GM23338 (cell line): ENCODE results near the gene SMIM31. TPM values are rescaled to one million over a fixed set of nuclear protein-coding genes. Genes with fewer than 3 reads are reported as not detected.

Source experiments
- ATAC-seq: fragments of 200-7000 bp; cut with Tn5 transposase; 3 replicates; pipeline ENCODE4 v1.9.1; 2020
- DNase-seq: peaks from one replicate; pipeline ENCODE4 v3.0.0-alpha.2; 2015; ENCODE audit warnings: low spot score
- H2AFZ ChIP-seq: fragments of 200-600 bp; sonication (generic); 2 replicates; pipeline ENCODE4 v1.8.0; 2016; ENCODE audit warnings: antibody characterized with exemption, mild to moderate bottlenecking, moderate library complexity
- H3F3A ChIP-seq: fragments of 200-600 bp; sonication (generic); replicated peaks from 2 replicates; pipeline ENCODE4 v1.8.0; 2017; ENCODE audit warnings: antibody characterized with exemption, mixed run types, low read depth
- H3K27ac ChIP-seq: fragments of 200-600 bp; sonication (generic); 2 replicates; pipeline ENCODE4 v1.6.1; 2016; ENCODE audit warnings: low read depth
- H3K27me3 ChIP-seq: fragments of 200-600 bp; sonication (generic); 2 replicates; pipeline ENCODE4 v1.8.0; 2016; ENCODE audit warnings: mild to moderate bottlenecking, mixed run types, moderate library complexity; ENCODE audit not compliant: insufficient read depth
- H3K36me3 ChIP-seq: fragments of 200-600 bp; sonication (generic); 2 replicates; pipeline ENCODE4 v1.8.0; 2016; ENCODE audit warnings: mild to moderate bottlenecking; ENCODE audit not compliant: insufficient read depth
- H3K4me1 ChIP-seq: fragments of 200-600 bp; sonication (generic); 2 replicates; pipeline ENCODE4 v1.8.0; 2016; ENCODE audit warnings: mild to moderate bottlenecking, moderate library complexity; ENCODE audit not compliant: insufficient read depth
- H3K4me2 ChIP-seq: fragments of 200-600 bp; sonication (generic); 2 replicates; pipeline ENCODE4 v1.7.1; 2017; ENCODE audit warnings: mixed run types
- H3K4me3 ChIP-seq: fragments of 200-600 bp; sonication (generic); 2 replicates; pipeline ENCODE4 v1.6.1; 2016; ENCODE audit warnings: mixed run types
- H3K79me2 ChIP-seq: fragments of 200-600 bp; sonication (generic); replicated peaks from 2 replicates; pipeline ENCODE4 v1.8.0; 2017; ENCODE audit warnings: mild to moderate bottlenecking; ENCODE audit not compliant: insufficient read depth
- H3K9me2 ChIP-seq: fragments of 200-600 bp; sonication (generic); 2 replicates; pipeline ENCODE4 v1.8.0; 2017; ENCODE audit not compliant: insufficient read depth
- H4K20me1 ChIP-seq: fragments of 200-600 bp; sonication (generic); replicated peaks from 2 replicates; pipeline ENCODE4 v1.8.0; 2017; ENCODE audit warnings: mild to moderate bottlenecking; ENCODE audit not compliant: insufficient read depth
- H3K27ac Mint-ChIP-seq: 2 replicates; pipeline ENCODE4 v1.8.0; 2020; ENCODE audit warnings: inconsistent platforms, mild to moderate bottlenecking, moderate library complexity, mixed read lengths
- H3K27me3 Mint-ChIP-seq: 3 replicates; pipeline ENCODE4 v1.8.0; 2022; ENCODE audit warnings: low read depth, mild to moderate bottlenecking, moderate library complexity, mixed read lengths, inconsistent platforms; ENCODE audit not compliant: insufficient read depth, poor library complexity
- H3K36me3 Mint-ChIP-seq: 3 replicates; pipeline ENCODE4 v1.8.0; 2021; ENCODE audit warnings: low read depth, mild to moderate bottlenecking, inconsistent platforms, moderate library complexity, mixed read lengths
- H3K4me1 Mint-ChIP-seq: 3 replicates; pipeline ENCODE4 v1.8.0; 2020; ENCODE audit warnings: mild to moderate bottlenecking, inconsistent platforms, mixed read lengths
- H3K4me3 Mint-ChIP-seq: 3 replicates; pipeline ENCODE4 v1.8.0; 2021; ENCODE audit warnings: moderate library complexity, mild to moderate bottlenecking, inconsistent platforms, mixed read lengths
- H3K9me3 Mint-ChIP-seq: 3 replicates; pipeline ENCODE4 v1.8.0; 2020; ENCODE audit warnings: moderate library complexity, mild to moderate bottlenecking, inconsistent platforms, mixed read lengths
- CREB1 ChIP-seq: fragments of 250-450 bp; sonication (Bioruptor Pico); IDR thresholded peaks from 2 replicates; pipeline ENCODE4 v1.5.0; 2020; ENCODE audit warnings: low read depth, mild to moderate bottlenecking, moderate library complexity
- ETS1 ChIP-seq: IDR thresholded peaks from 2 replicates; pipeline ENCODE4 v1.6.1; 2016; ENCODE audit warnings: antibody characterized with exemption
- EZH2 ChIP-seq: fragments of 200-600 bp; sonication (generic); IDR thresholded peaks from one replicate; pipeline ENCODE4 v1.8.0; 2017; ENCODE audit warnings: antibody characterized with exemption, mild to moderate bottlenecking, low read depth; ENCODE audit not compliant: unreplicated experiment
- JUNB ChIP-seq: IDR thresholded peaks from one replicate; pipeline ENCODE4 v1.6.1; 2016; ENCODE audit warnings: antibody characterized with exemption; ENCODE audit not compliant: unreplicated experiment
- NANOG ChIP-seq: IDR thresholded peaks from 2 replicates; pipeline ENCODE4 v1.6.1; 2016; ENCODE audit warnings: antibody characterized with exemption, borderline replicate concordance
- POLR2AphosphoS5 ChIP-seq: IDR thresholded peaks from 2 replicates; pipeline ENCODE4 v1.6.1; 2016; ENCODE audit warnings: antibody characterized with exemption, low read depth
- REST ChIP-seq: IDR thresholded peaks from one replicate; pipeline ENCODE4 v1.6.1; 2018; ENCODE audit warnings: antibody characterized with exemption; ENCODE audit not compliant: unreplicated experiment
- ZNF114 ChIP-seq: fragments of 250-450 bp; sonication (Bioruptor Pico); IDR thresholded peaks from 2 replicates; pipeline ENCODE4 v1.5.0; 2020; ENCODE audit warnings: mild to moderate bottlenecking, moderate library complexity
- ZNF331 ChIP-seq: fragments of 250-450 bp; sonication (Bioruptor Pico); IDR thresholded peaks from 2 replicates; pipeline ENCODE4 v1.5.0; 2020; ENCODE audit warnings: low read depth, mild to moderate bottlenecking, moderate library complexity
- ZNF462 ChIP-seq: fragments of 250-450 bp; sonication (Bioruptor Pico); IDR thresholded peaks from 2 replicates; pipeline ENCODE4 v1.5.0; 2020; ENCODE audit warnings: mild to moderate bottlenecking, moderate library complexity
- polyA plus RNA-seq: library from polyadenylated mRNA; unstranded; fragments of >200 nt; fragmentation: Nextera tagmentation; extraction: Ambion mirVana; gene quantifications from 2 replicates; pipeline ENCODE4 v1.2.1, GENCODE V29; 2016
- total RNA-seq: library from RNA; depleted of rRNA; stranded (reverse); fragments of >200 nt; shearing (Covaris generic); gene quantifications from 2 replicates; pipeline ENCODE4 v1.2.3, GENCODE V29; 2014

SMIM31 gene
- total and polyA plus RNA-seq, 2 experiments from 2014 or later = not detected

GRCh38 chr4:164828955-164829354 lies 75.0 kb downstream of the SMIM31 start (continued):
- no peak for TF ChIP-seq NANOG

- H3K27ac ChIP-seq = no peak overlapping the region
These were observed 92.6 kb downstream of the SMIM31 start for GRCh38 chr4:164846566-164846965.

More at GRCh38 chr4:164846566-164846965, 92.6 kb downstream of the SMIM31 start:
- no peaks in the 10 kb centered on the region; the same call in 2 of the 3 replicates for H3K9me3 Mint-ChIP-seq
- no peak overlapping the region for H3K4me2 ChIP-seq
- H3K79me2 ChIP-seq = no peaks in the 10 kb centered on the region
- H3K4me1 Mint-ChIP-seq = peaks cover 27% of the 10 kb centered on the region
- no peak overlapping the region for H2AFZ ChIP-seq
- ATAC-seq = no peak
- H3K36me3 ChIP-seq = no peaks in the 10 kb centered on the region
- no peaks in the 10 kb centered on the region for H3K9me2 ChIP-seq
- H3K27me3 ChIP-seq = no peaks in the 10 kb centered on the region
- TF ChIP-seq JUNB = no peak
- no peak for TF ChIP-seq EZH2
- TF ChIP-seq ZNF331 (CRISPR knock-in tag) = no peak
- TF ChIP-seq POLR2AphosphoS5 = no peak
- no peak for TF ChIP-seq ZNF114
- no peak for TF ChIP-seq ZNF462 (CRISPR knock-in tag)
- TF ChIP-seq ETS1 = no peak
- no peak for TF ChIP-seq CREB1
- no peak for TF ChIP-seq REST
- H3K4me3 Mint-ChIP-seq = no peak overlapping the region
- H3K4me3 ChIP-seq = no peak overlapping the region
- H3K4me1 ChIP-seq = peaks cover 45% of the 10 kb centered on the region
- DNase-seq = no peak
- peaks cover 3% of the 10 kb centered on the region for H3K27me3 Mint-ChIP-seq
- peak overlapping the region; percentile 43 for H3K27ac Mint-ChIP-seq
- peaks cover 5% of the 10 kb centered on the region; the same call in 1 of the 2 replicates for H3F3A ChIP-seq
- H4K20me1 ChIP-seq = no peaks in the 10 kb centered on the region
- no peaks in the 10 kb centered on the region for H3K36me3 Mint-ChIP-seq
